DMS153 (cell line): Measurements from ENCODE around the gene EFCAB6.

Experiments used
- DNase-seq: peaks from one replicate; lab custom pipeline; 2025; lab: John Stamatoyannopoulos, UW

The EFCAB6 gene

DNA sequence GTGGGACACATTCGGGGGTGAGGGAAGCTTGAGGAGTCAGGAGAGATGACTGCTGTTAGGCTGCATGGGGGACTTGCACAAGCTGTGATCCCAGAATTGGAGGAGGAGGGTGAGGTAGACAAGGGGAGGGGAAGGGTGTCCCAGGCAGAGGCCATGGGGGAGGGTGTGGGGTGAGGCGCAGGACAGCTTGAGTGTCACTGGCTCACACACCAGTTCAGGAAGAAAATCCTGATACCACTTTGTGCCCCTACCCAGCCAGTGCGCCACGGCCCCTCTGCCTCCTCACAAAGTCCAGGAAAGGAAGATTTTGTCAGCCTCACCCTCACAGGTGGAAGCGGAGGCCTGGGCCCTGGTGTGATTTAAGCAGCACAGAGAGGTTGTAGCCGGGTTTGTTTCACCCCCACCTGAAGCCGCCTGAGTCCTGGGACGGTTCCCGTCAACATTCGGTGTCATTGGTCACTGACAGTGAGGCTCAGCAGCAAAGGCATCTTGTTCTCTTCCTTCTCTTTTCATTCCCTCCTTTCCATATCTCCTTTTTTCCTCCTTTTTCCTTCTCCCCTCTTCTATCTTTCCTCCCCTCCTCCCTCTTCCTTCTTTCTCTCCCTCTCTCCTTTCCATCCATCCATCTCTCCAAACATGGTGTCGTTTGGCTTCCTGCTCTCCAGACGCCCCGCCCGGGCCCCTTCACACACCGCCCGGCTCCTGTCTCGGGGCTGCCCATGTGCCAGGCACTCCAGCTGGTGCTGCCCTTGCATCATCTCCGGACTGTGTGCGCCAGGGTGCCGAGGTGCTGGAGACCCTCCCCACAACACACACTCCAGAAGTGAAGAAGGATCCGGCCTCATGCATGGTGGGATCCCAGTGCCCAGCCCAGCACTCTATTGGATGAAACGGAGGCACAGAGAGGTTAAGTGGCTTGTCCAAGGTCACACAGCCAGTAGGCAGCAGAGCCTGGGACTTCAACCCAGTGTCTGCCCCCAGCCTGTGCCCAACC lies 311.0 kb downstream of the EFCAB6 start:
- DNase-seq, result no peak

DNA sequence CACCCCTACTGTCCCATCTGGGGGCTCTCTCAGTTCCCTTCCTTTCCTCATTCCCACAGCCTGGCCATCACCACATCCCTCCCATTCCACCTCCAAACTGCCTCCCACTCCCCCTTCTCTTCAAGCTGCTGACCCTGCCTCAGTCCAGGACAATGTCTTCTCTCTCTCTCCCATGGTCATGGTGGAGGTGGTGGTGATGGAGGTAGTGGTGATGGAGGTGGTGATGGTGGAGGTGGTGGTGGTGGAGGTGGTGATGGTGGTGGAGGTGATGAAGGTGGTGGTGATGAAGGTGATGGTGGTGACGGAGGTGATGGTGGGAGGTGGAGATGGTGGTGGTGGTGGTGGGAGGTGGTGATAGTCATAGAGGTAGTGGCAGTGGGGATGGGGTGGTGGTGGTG lies 313.2 kb downstream of the EFCAB6 start:
- no peak for DNase-seq

DNA sequence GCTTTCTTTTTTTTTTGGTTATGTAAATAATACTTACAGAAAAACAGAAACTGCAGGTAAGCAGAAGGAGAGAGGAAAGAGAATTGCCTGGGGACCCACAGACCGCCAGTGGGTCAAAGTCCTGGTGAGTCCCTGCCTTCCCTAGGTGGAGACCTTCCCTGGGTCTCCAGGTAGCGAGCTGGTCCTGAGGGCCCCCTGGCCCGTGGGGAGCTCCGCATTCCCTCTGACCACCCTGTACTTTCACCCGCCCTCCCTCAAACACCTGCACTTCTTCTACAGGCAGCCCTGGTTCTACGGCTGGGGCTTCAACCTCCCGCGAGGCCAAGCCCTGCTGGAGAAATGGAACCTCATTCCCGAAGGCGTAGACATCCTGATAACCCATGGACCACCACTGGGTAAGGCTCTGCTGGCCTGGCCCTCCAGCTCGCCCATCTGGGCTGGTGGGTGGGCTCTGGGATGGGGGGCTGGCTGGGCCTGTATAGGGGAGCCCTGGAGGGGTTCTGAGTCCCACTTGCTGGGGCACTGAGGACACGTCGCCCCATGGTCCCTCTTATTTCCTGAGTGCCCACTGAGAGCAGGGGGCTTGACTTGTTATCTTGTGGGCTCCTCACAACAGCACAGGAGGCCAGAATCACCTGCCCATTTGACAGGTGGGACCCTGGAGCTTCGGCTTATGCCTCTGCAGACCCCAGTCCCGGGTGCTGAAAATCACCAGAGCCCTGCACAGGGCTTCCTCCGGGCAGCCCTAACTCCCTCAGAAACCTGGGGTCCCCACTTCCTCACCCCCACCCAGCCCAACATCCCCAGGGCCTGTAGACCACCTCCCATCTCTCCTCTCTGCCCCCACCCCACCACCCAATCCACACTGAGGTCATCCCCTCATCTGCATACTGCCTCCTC lies 313.9 kb downstream of the EFCAB6 start:
- no peak for DNase-seq

DNA sequence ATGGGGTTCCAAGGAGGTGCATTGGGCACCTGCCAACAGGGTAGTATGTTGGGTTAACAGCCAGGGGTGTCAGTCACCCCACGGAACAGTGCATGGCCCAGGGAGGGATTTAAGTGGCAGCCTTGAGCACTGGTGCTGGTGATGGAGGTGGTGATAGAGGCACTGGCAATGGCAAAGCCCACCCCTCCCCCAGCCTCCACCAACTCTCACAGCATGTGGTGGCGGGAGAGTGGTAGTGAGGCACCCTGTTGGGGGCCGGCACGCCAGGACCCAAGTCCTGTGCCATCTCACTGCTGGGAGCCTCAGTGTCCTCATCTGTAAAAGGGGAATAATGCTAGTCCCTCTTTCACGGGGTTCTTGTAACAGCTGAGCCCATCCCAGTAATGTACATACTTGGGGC lies 318.8 kb downstream of the EFCAB6 start:
- no peak for DNase-seq

DNA sequence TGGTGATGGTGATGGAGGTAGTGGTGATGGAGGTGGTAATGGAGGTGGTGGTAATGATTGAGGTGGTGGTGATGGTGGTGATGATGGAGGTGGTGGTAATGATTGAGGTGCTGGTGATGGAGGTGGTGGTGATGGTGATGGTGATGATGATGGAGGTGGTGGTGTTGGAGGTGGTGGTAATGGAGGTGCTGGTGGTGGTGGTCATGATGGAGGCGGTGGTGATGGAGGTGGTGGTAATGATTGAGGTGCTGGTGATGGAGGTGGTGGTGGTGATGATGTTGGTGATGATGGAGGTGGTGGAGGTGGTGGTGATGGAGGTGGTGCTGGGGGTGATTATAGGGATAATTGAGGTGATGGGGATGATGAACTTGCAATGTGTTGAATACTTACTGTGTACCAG lies 320.4 kb downstream of the EFCAB6 start:
- no peak for DNase-seq

DNA sequence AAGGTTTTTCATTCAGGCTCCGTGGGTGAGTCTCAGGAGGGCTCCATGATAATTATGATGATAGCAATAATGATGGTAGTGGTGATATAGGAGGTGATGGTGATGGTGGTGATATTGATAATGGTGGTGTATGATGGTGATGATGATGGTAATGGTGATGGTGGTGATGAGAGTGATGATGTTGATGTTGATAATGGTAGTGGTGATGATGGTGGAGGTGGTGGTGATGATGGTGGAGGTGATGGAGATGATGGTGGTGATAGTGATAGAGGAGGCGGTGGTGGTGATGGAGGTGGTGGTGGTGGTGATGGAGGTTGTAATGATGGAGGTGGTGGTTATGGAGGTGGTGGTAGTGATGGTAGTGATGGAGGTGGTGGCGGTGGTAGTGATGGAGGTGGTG lies 320.9 kb downstream of the EFCAB6 start:
- DNase-seq, result no peak

DNA sequence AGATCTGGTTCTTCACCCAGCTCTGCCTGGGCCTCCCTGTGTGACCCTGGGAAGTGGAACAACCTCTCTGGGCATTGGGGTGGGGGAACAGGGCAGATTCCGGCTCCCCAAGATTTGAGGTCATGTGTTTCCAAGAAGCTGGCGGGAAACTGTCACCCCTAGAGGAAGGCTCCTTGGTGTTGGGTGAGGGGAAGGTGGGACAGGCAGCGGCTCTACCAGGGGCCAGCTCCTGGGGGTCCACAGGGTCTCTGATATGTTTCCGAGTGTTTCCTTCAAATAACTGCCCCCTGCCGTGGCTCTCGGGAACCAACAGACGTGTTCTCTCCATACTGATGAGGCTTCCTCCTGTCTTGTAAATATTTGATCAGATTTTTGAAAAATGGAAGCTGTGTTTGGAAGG lies 321.8 kb downstream of the EFCAB6 start:
- DNase-seq, result no peak

DNA sequence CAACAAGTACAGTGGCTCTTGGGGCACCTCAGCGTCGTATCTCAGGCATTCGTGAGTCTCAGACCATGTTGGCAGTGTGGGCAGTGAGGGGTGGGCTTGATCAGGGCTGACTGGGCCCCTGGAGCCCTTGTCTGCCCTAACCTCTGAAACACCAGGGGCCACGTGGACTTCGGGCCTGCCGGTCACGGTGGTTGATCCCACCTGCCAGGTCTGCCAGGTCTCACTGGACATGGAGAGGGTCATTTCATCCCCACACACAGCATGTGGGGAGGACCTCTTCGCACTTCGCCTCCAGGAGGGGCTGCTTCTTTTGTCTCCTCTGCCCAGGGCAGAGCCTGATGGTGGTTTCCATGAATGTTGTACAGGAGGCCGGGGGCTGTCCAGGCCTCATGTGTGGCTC lies 323.2 kb downstream of the EFCAB6 start:
- DNase-seq, result no peak

DNA sequence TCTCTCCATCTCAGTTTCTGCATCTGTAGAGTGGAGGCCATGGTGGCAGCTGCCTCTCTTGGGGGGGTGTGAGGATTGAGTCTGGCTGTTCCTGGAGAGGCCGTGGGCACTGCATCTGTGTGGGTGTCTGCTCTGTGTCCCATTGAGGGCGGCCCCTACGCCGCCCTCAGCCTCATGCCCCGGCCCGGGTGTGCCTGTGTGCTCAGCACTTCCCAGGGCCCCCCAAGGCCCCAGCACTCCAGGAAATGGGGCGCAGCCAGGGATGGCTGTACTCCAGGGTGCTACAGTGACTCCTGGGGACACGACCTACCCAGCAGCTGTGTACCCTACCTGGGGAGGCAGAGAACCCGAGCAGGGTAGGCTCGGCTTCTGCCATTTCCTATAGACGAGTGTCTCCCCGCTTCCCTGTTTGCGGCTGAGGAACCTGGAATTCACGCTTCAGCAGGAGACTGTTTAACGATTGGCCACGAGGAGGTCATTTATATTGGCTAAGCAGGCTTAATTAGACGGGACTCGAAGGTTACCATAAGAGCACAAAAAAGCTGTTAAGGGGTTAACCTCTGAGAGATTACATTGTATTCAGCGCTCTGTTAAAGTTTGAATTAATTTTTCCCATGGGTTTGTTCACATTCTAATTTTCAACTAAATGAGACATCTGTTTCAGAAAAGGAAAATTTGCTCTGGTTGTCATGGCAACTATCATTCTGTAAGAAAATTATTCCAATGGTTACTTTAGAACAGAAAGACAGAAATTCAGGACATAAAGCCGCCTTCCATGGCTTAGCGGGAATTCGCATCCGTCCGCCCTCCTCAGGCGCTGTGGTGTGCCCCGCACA lies 323.9 kb downstream of the EFCAB6 start:
- DNase-seq, result no peak

DNA sequence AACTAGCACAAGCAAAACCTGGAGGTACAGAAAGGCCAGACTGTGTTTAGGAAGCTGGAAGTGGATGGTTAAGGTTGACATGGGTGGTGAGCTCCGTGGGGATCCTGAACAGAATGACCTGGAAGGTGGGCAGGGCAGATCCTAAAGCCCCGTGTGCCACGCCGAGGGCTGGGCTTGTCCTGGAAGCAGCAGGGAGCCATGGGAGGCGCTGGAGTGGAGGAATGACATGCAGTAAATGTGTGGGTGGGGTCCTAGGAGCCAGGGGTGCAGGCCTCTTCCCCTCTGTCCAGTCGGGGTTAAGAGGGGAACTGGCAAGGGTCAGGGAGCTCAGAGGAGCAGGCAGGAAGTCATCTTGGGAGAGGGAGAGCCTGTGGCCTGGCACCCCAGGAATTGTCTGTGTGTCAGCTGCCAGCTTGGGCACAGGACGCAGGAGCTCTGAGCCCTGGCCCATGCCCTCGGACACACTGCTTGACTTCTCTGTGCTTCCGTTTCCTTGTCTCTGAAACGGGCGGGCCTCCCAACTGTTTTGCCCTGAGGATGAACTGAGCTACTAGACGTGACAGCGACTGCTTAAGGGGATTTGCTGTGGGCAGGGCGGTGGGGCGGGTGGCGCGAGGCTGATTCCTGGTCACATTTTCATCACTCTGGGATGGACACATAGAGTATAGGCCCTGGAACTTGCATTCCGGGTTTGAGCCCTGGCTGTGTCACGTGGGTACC lies 324.6 kb downstream of the EFCAB6 start:
- no peak for DNase-seq

DNA sequence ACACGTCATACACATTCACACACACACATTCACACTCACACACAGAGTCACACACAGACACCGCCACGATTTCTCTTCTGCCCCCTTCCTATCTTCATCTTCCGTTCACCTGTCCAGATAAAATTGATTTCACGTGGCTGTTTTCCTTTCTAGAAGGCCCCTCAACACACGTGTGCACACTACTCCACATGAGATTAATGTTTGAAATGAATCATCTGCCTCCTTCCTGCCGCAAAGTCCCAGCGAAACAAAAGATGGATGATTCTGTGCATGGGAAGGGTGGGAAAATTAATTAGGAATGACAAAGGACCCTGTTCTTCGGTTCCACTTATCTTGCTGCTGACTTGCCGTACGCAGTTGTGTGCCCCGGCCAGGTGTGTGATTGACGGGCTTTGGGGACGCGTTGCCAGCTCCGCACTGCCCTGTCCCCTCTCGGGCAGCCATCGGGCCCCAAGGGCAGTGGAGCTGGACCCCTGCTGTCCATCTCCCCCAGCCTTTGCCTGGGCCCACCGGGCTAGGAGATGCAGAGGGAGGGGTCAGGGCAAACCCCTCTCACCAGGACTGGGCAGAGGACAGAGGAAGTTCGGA lies 326.5 kb downstream of the EFCAB6 start:
- no peak for DNase-seq

DNA sequence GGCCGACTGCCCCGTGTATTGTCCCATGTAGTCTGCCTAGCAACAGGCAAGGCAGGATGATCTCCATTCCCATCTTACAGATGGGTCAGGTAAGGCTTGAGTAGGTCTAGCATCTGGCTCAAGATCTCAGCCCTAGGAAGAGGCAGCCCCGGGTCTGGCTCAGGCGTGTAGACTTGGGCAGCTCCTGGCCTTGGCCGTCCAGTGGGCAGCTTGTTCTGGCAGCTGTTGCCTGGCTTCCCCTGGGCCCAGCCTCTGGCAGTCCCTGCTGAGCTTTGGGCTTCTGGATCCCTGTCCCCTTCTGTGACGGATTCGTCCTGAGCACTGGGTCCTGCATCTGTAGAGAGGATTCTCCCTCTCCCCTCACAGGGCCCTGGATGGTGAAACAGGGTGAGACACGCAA lies 327.9 kb downstream of the EFCAB6 start:
- no peak for DNase-seq

DNA sequence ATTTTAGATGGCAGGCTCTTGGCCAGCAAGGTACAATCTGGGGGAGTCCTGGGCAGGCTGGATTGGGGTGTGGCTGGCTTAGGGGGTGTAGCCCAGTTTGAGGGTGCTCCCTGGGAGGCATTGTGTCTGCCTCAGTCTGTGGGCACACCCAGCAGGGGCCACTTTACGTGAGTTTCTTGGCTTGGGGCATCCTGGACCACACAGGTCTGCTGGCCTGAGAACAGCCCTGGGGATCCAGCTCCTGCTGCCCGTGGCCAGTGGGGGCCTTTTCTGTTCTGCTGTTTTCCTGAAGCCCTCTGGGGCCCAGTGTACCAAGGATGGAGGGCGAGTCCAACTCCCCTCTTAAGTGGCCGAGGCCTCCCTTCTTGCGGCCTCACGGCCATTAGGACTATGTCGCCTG lies 328.4 kb downstream of the EFCAB6 start:
- DNase-seq, result no peak

DNA sequence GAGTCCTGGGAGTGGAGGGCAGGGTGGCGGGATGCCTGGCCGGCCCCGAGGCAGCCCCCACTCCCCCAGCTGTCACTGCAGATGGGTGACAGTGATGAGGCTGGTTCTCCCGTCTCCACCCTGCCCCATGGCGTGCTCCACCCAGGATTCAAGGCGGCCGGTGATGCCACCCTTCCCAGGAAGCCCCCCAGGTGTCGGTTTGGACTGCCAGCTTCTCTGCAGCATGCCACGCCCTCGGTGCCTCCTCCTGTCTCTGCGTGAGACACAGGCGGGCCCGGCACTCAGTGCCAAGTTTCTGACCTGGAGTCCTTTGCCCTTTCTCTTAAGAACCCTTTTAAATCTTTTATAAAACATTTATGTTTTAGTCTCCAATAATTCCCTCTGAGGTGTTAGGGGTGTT lies 328.8 kb downstream of the EFCAB6 start:
- no peak for DNase-seq

DNA sequence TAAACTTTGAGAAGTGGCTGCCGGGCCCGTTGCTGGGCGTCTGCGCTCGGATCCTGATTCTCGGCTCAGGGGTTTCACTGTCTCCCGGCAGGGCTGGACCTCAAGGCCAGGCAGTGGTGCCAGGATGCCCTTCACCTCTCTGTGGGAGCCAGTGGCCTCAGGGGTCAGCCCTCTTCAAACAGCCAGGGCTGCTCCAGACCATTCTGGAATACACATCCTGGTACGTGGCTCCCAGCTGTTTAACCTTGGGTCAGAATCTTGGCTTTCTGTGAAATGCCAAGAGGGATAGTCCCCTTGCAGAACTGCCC lies 329.8 kb downstream of the EFCAB6 start:
- DNase-seq, result no peak

DNA sequence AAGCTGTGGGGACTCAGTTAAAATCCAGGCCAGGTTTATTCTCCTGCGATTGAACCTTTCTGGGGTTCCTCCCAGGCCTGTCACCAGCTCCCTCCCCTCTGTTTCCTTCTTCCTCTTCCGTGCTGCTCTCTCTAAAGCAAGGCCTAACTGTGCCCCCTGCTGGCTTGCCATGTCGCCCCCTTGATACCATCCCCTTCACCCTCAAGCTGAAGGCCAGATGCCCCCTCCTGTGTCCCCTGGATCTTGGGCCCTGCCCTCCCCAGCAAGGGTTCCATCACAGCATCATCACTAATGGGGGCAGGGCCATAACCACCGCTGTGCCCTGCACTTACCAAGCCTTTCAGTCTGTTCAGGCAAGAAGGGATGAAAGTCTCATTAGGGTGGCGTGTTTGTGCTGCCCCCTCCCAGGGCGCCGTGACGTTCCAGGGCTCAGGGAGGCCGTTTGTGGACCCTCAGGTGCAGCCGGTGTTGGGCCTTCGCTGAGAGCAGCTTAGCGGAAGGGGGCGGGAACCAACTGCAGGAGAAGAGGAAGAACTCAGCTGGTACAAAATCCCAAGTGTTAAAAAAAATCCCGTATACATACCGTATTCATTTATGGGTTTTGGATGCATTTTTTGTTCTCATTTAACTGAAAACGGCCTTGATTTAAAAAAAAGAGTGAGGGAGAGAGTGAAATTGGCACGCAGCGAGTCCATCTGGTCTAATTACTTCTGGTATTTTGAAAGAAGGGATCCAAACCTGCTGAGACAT lies 330.4 kb downstream of the EFCAB6 start:
- no peak for DNase-seq

DNA sequence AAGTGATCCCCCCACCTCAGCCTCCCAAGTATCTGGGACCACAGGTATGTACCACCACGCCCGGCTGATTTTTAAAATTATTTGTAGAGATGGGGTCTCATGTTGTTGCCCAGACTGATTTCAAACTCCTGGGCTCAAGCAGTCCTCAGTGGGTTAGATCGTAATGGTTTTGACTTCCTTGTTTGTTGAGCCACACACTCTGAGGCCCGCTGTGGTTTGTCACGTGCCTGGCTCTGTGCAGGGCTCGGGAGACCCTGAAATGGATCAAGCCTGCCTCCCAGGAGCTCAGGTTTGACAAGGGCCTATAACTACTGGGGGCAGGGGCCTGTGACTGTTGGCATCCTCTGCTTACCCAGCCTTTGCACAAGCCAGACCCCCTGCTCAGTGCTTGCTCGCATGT lies 332.1 kb downstream of the EFCAB6 start:
- no peak for DNase-seq

DNA sequence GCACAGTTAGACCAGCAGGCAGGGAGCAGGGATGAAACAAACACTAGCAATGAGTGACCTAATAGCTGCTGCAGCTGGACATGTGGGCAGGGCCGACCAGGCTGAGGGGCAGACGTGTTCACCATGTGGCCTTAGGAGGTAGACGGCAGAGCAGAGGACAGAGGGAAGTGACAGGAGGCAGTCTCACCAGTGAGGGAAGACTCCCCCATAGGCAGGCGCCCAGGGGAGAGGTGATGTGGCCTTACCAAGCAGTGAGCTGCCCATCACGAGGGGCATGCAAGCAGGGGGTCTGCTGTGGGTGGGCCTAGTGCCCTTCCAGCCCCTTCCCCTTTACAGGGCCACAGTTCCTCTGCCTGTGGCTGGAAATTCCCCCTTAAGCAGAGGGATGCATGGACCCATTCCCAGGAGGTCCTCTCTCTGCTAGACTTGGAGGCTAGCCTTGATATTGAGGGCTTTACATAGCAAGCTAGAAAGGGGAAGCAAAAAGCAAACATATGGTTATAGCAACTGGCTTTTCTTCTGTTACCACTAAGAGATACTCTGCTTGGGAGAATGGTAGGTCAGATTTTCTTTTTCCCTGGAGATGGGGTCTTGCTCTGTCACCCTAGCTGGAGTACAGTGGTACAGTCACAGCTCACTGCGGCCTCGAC lies 332.7 kb downstream of the EFCAB6 start:
- no peak for DNase-seq
